NOMO-1 treated with DMSO at 0.1 percent for 48 hours (cell line): ENCODE results near the gene JSRP1.

Experiments used
- DNase-seq: peaks from one replicate; lab custom pipeline; 2025; ENCODE audit not compliant: unreplicated experiment; lab: John Stamatoyannopoulos, UW

JSRP1 gene

DNA sequence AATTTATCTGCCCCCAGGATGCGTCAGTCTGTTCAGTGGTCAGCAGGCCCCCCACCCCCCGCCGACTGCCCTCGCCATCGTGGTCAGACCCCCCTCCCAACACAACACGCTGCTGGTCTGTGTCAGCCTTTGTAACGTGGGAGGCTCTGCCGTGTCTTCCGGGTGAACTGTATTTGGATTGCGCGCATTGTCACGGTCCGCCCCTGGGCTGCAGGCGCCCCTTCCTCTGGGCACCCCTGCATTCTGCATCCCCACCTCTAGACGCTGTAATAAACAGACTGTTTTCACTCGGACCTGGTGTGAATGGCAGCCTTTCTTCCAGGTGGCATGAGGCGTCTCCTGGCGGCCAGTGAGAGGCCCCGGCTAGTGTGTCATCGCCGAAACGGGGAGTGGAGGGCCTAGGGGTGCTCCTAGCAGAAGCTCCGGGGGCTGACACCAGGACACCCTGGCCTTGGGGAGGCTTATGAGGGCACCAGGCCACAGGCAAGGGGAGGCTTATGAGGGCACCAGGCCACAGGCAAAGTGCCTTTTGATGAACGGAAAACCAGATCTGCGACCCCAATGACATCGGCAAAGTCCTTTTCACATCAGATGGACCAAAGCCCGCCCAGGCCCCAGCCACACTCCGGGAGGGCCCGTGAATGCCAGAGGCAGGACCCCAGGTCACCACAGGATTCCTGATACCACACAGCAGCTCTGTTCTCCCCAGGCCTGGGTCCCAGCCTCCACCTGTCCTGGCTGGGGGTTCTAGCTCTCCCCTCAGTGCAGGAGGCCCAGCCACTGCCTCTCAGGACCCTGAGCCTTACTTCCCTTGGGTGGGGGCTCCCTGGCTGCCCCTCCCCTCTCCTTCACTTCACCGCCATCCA lies 23.7 kb downstream of the JSRP1 start:
- DNase-seq, result no peak

GRCh38 chr19:2231621-2232221 lies 24.5 kb downstream of the JSRP1 start:
- DNase-seq, result no peak

DNA sequence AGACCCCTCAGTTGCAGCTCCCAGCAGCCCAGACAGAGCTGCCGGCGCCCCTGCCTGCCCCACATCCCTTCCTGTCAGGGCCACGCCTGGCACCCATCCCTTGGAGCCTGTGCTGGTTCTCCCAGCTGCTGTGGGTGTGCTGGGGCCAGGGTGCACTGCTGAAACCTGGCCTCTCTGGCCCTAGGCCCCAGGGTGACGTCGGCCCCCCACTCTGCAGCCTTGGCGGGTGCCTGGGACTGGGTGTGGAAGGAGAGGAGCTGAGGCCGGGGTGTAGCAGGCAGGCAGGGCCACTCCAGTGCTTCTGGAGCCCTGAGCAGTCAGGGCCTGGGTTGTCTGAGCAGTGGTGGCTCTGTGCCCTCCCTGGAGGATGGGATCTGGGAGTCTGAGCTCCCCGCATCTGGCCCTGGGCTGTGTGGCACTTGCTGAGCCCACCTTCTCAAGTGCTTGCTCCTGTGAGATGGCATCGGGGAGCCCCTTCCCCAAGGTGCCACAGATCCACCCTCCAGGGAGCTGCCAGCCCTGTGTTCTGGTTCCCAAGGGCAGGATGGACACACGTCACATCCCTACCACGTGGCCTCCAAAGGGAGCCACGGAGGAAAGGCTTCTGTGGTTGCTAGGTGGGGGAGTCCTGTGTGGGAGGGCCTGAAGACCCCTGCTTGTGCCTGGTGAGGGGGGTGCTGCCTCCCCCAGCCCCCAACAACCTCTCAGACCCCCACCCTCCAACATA lies 25.2 kb downstream of the JSRP1 start:
- DNase-seq, result no peak

- DNase-seq, result no peak
Measured at GRCh38 chr19:2230033-2230531, 26.1 kb downstream of the JSRP1 start.

- DNase-seq, result no peak
Measured at GRCh38 chr19:2229103-2230032, 26.8 kb downstream of the JSRP1 start.

GRCh38 chr19:2228157-2229030 lies 27.8 kb downstream of the JSRP1 start:
- DNase-seq, result no peak

DNA sequence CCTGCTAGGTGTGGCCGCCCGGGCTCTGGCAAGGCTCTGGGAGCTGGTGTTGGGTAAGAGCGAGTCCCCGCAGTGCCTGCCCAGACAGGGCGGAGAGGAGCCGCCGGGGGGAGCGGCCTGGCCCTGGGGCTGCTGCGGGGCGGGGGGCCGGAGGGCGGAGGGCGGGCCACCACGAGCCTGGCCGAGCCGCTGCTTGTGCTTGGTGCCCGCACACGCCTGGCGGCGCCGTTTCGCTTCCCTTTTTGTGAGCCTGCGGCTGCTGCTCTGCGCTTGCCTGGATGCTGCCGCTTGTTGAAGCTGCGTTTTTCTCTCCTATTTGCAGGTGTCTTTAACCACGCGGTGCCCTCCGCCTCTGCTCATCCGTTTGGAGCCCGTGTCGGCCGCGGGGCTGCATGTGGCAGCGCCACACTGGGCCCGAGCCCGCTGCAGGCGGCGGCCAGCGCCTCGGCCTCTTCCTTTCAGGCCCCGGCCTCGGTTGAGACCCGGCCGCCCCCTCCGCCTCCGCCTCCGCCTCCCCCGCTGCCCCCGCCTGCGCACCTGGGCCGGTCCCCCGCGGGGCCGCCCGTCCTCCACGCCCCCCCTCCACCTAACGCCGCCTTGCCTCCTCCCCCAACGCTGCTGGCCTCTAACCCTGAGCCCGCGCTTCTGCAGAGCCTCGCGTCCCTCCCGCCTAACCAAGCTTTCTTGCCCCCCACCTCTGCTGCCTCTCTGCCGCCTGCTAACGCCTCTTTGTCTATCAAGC lies 28.6 kb downstream of the JSRP1 start:
- DNase-seq, result peak; percentile 91

DNA sequence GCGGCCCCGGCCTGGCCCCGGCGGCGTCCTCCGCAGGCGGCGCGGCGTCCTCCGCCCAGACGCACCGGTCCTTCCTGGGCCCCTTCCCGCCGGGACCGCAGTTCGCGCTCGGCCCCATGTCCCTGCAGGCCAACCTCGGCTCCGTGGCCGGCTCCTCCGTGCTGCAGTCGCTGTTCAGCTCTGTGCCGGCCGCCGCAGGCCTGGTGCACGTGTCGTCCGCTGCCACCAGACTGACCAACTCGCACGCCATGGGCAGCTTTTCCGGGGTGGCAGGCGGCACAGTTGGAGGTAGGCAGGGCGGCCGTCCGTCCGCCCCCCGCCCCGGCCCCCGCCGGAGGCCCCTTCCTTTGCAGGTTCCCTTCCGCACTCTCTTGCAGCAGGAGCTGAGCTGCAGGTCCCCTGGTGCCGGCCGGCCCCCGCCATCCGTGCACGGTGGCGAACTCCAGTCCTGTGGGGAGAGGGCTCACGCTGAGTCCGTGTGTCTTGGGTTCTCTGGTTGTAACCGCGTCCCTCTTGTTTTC lies 29.3 kb downstream of the JSRP1 start:
- no peak for DNase-seq

DNA sequence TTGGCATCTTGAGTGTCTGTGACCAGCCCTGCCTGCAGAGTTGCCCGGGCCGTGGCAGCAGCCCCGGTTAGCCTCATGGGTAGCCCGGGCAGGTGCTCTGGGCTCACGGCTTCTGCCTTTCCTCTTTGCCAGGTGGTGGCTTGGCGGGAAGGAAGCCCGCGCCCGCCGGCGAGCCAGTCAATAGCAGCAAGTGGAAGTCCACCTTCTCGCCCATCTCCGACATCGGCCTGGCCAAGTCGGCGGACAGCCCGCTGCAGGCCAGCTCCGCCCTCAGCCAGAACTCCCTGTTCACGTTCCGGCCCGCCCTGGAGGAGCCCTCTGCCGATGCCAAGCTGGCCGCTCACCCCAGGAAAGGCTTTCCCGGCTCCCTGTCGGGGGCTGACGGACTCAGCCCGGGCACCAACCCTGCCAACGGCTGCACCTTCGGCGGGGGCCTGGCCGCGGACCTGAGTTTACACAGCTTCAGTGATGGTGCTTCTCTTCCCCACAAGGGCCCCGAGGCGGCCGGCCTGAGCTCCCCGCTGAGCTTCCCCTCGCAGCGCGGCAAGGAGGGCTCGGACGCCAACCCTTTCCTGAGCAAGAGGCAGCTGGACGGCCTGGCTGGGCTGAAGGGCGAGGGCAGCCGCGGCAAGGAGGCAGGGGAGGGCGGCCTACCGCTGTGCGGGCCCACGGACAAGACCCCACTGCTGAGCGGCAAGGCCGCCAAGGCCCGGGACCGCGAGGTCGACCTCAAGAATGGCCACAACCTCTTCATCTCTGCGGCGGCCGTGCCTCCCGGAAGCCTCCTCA lies 30.0 kb downstream of the JSRP1 start:
- no peak for DNase-seq

- DNase-seq, result no peak
Measured at GRCh38 chr19:2225415-2226050, 30.7 kb downstream of the JSRP1 start.

DNA sequence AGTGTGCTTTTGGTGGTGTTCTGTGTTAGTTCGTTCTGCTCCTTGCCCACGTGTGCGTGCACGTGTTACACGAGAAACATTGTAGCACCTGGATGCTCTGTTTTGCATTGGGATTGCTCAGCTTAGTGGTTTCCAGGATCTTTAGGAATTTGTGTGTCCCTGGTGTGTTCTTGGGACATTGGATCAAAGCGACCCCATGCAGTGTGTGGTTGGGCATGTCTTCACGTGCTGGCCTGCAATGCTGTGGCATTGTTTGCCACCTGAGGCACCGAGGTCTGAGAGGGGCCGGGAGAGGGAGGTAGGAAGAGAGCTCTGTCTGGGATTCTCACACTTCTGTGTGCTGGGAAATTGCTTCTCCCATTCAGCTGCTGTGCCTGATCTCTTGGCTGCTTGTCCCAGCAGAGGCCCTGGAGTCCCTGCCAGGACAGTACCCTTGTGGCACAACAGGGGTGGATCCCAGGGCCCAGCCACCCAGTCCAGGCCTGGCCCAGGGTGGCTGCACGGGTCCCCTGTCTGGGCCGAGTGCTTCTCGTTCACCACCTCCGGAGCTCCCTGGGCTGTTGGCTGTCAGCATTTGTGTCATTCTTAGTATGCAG lies 31.4 kb downstream of the JSRP1 start:
- DNase-seq, result no peak

- no peak for DNase-seq
Measured at GRCh38 chr19:2223959-2224358, 32.3 kb downstream of the JSRP1 start.

DNA sequence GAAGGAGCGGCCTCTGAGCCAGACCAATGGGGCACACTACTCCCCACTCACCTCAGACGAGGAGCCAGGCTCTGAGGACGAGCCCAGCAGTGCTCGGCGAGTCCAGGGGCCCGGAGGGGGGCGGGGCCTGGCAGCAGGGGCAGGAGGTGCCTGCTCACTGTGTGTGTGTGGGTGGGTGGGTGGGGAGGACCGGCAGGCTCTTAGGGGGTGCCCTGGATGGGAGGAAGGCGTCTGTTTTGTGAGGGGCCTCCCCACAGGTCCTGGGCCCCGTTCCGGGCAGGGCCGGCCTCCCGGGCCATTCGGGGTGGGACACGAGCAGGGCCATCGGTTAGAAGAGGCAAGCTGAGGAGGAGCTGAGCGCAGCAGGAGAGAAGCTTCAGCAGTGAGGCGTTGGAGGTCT lies 32.8 kb downstream of the JSRP1 start:
- DNase-seq, result no peak

DNA sequence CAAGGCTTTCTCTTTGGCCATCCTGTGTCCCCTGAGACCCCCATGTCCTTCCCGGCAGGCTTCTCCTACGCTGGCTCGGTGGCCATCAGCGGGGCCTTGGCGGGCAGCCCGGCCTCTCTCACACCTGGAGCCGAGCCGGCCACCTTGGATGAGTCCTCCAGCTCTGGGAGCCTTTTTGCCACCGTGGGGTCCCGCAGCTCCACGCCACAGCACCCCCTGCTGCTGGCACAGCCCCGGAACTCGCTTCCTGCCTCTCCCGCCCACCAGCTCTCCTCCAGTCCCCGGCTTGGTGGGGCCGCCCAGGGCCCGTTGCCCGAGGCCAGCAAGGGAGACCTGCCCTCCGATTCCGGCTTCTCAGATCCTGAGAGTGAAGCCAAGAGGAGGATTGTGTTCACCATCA lies 34.3 kb downstream of the JSRP1 start:
- DNase-seq, result no peak

GRCh38 chr19:2221250-2221831 lies 34.9 kb downstream of the JSRP1 start:
- no peak for DNase-seq

- no peak for DNase-seq
Measured at GRCh38 chr19:2219726-2220125, 36.5 kb downstream of the JSRP1 start.

GRCh38 chr19:2217591-2217990 lies 38.6 kb downstream of the JSRP1 start:
- DNase-seq, result no peak
